ENCODE data around the gene ASTN2. TPM values are rescaled to one million over a fixed set of nuclear protein-coding genes. Genes with fewer than 3 reads are reported as not detected.

Gene ASTN2
- total and polyA plus RNA-seq, 2 donors (not counting 3 experiments of a cell fraction or from before 2014, with no cell fraction given) = 1.0 to 1.9 TPM

DNA sequence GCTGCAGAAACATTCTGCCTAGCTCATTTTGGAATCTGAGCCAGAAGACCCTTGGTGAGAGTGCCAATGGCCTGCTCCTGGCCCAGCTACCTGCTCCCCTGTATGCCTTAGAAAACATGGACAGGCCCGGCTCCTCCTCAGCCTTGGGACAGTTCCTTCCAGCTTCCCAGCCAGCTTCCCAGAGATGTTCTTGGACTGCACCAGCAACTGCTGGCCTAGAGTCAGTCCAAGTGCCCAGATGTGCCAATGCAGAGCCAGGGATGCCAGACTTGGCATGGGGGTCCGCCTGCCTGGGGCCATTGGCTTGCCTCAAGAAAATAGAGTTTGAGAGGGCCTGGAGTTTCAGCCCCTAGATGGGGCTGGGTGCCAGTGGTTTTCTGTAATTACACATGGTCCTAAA is 870.0 kb downstream of the ASTN2 start:
- TF ChIP-seq EZH2 (IDR thresholded peaks at IDR 0.05; ENCODE audit: borderline replicate concordance, low read depth, low read length, severe bottlenecking) = no peak
- TF ChIP-seq, protein P1, sequence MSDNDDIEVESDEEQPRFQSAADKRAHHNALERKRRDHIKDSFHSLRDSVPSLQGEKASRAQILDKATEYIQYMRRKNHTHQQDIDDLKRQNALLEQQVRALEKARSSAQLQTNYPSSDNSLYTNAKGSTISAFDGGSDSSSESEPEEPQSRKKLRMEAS (IDR thresholded peaks at IDR 0.05; ENCODE audit: insufficient read depth, insufficient read length) = no peak
- TF ChIP-seq POLR2A (IDR thresholded peaks at IDR 0.05; ENCODE audit: low read depth, low read length) = no peak
- TF ChIP-seq POLR2AphosphoS5 (IDR thresholded peaks at IDR 0.05; ENCODE audit: insufficient read depth, low read depth, low read length) = no peak
- no peak for TF ChIP-seq MYC (IDR thresholded peaks at IDR 0.05; ENCODE audit: low read depth, low read length)
- no peak for TF ChIP-seq GATA2 (IDR thresholded peaks at IDR 0.05; ENCODE audit: insufficient read depth, insufficient read length, low read depth, low read length)
- no peak for TF ChIP-seq CTCF (IDR thresholded peaks at IDR 0.05; ENCODE audit: extremely low read depth in 1 of 2, insufficient read depth in 1 of 2, low read depth in 1 of 2, low read length in 2 of 2)
- no peak for TF ChIP-seq JUN (IDR thresholded peaks at IDR 0.05; ENCODE audit: borderline replicate concordance, insufficient read depth, insufficient read length, low read depth)
- no TSS peak for BruUV-seq (replicated peaks)
- dilution Hi-C loops (cut with MboI; ENCODE audit: extremely low pct_ligation_motif_present, low sequenced_read_pairs) = no loop called here
- H3K4me1 ChIP-seq (ENCODE audit: control insufficient read depth, extremely low read depth, insufficient read depth, low read length) = no peaks in the 10 kb centered on the region
- no peaks in the 10 kb centered on the region for H3K36me3 ChIP-seq (ENCODE audit: control insufficient read depth in 2 of 2, extremely low read depth in 1 of 2, insufficient read depth in 2 of 2, low read length in 2 of 2)
- no peak overlapping the region for H2AFZ ChIP-seq (ENCODE audit: low read depth, low read length)
- no peak overlapping the region for H3K4me2 ChIP-seq (ENCODE audit: insufficient read depth, low read length)
- DNase-seq (ENCODE audit: low read depth, low spot score) (no peak), FAIRE-seq (no peak)
- no peak overlapping the region for H3K9ac ChIP-seq (replicated peaks; ENCODE audit: extremely low read depth, insufficient read depth, low read length)
- intact Hi-C loops (cut with micrococcal nuclease) = no loop called here
- H3K4me3 ChIP-seq (replicated peaks in 1 of 3; ENCODE audit: insufficient read depth in 1 of 3, low read depth in 1 of 3, low read length in 3 of 3) = no peak overlapping the region
- H4K20me1 ChIP-seq (replicated peaks; ENCODE audit: control insufficient read depth, extremely low read depth, insufficient read depth, low read length) = no peaks in the 10 kb centered on the region
- CTCF ChIA-PET = no interaction called here
- peaks cover 2% of the 10 kb centered on the region for H3K9me3 ChIP-seq (replicated peaks; ENCODE audit: control insufficient read depth, insufficient read depth, low read length)
- H3K9me1 ChIP-seq (replicated peaks; ENCODE audit: control insufficient read depth, extremely low read depth, insufficient read depth, low read length) = no peaks in the 10 kb centered on the region
- no peak overlapping the region for H3K27ac ChIP-seq (ENCODE audit: insufficient read depth, low read depth, low read length)
- POLR2A ChIA-PET = no interaction called here
- no peaks in the 10 kb centered on the region for H3K27me3 ChIP-seq (ENCODE audit: control insufficient read depth in 2 of 2, insufficient read depth in 2 of 2, low read length in 2 of 2)
- H3K79me2 ChIP-seq (ENCODE audit: control insufficient read depth, insufficient read depth, low read length) = no peaks in the 10 kb centered on the region

All from endothelial cell of umbilical vein (primary cell).